Uterus (tissue), 4 donors: ENCODE results near the gene SAMD9. TPM values are rescaled to one million over a fixed set of nuclear protein-coding genes. Genes with fewer than 3 reads are reported as not detected.
"Not testable (repeated sequence)": the region's sequence is repeated elsewhere in the genome, so short reads cannot be mapped to it uniquely, and the experiment has no call there.

Source experiments
- DNase-seq, 2 donors: peaks; one replicate each; pipeline ENCODE4 v3.0.0-alpha.2; 2019 to 2020
- H3K27ac ChIP-seq, 2 donors: fragments of 200-600 bp; sonication (generic); 1 replicate in 1 of 2; 2 replicates in 1 of 2; pipeline ENCODE4 v1.5.1; 2016 to 2018
- H3K27me3 ChIP-seq, 2 donors: fragments of 200-600 bp; sonication (generic); one replicate each; pipeline ENCODE4 v1.5.1; 2018 to 2019; ENCODE audit warnings: control low read depth in 1 of 2
- H3K36me3 ChIP-seq, 2 donors: fragments of 200-600 bp; sonication (generic); one replicate each; pipeline ENCODE4 v1.5.1; 2019; ENCODE audit warnings: control low read depth in 1 of 2
- H3K4me1 ChIP-seq, 2 donors: fragments of 200-600 bp; sonication (generic); one replicate each; pipeline ENCODE4 v1.5.1; 2018 to 2019; ENCODE audit warnings: control low read depth in 1 of 2
- H3K4me3 ChIP-seq, 2 donors: fragments of 200-600 bp; sonication (generic); 1 replicate in 1 of 2; 2 replicates in 1 of 2; pipeline ENCODE4 v1.5.1; 2018 to 2019; ENCODE audit warnings: mild to moderate bottlenecking in 1 of 2
- H3K9me3 ChIP-seq, 2 donors: fragments of 200-600 bp; sonication (generic); one replicate each; pipeline ENCODE4 v1.5.1; 2019; ENCODE audit warnings: control low read depth in 1 of 2
- POLR2A ChIP-seq, 2 donors: fragments of 450-650 bp; IDR thresholded peaks; one replicate each; pipeline ENCODE4 v1.6.1; 2016; ENCODE audit warnings: antibody characterized with exemption in 2 of 2, mild to moderate bottlenecking in 1 of 2, moderate library complexity in 1 of 2
- intact Hi-C: fragments of 100-400 bp; cut with DNase I; formaldehyde crosslinking; loops from one replicate; pipeline ENCODE4 v1.15.1; 2023; ENCODE audit warnings: low total_unique reads
- total RNA-seq, 4 donors: library from RNA; depleted of rRNA in 3 of 4; stranded (reverse); fragments of >200 nt in 3 of 4; gene quantifications; one replicate each; pipeline versions ENCODE4 v1.1.0 to v1.2.4, GENCODE V29; 2014 to 2023
- TF ChIP-seq, protein P1 (sequence below), 4 experiments: fragments of 200-600 bp in 2 of 4; fragments of 450-650 bp in 2 of 4; sonication (generic) in 2 of 4; IDR thresholded peaks; one replicate each; pipeline ENCODE4 v1.5.1; 2016 to 2019; ENCODE audit warnings: antibody characterized with exemption in 4 of 4, mild to moderate bottlenecking in 2 of 4, moderate library complexity in 1 of 4
- donor health status: DM: yes; HTN: yes; CAD: no.

Gene SAMD9
- total RNA-seq, 4 donors from 2014 or later, result 11.6 to 26.5 (median 14.2) TPM

DNA sequence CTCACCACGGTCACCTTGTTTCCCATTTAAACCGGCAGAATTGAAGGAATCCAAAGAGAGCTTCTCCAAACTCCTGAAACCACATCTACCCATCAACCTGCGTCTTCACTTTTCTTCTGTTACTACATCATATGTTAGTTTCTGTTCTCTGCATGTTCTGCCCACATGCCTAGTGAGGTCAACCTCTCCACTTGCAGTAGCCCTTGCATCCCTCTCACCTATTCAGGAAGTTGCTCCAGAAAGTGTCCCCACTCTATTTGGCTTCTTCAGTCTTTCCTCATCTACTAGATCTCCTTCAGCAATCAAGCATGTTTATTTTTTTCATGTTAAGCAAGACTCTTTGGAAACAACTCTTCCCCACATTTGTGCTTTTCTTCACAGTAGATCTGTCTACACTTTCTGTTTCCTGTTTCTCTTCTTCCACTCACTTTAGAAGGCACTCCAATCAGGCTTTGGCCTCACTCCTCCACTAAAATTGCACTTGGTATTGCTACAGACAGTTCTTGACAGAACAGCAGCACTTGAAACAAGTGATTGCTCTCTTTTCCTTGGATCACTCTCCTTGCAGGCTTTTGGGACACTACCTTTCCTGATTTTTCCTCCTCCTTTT lies 22.9 kb upstream of the SAMD9 start:
- no peaks in the 10 kb centered on the region for H3K36me3 ChIP-seq
- no peak overlapping the region for H3K27ac ChIP-seq
- no peaks in the 10 kb centered on the region for H3K27me3 ChIP-seq
- H3K9me3 ChIP-seq, result peaks cover 0 to 8% of the 10 kb centered on the region in 2 donors
- no peak for TF ChIP-seq POLR2A (IDR thresholded peaks at IDR 0.05)
- TF ChIP-seq, protein P1, sequence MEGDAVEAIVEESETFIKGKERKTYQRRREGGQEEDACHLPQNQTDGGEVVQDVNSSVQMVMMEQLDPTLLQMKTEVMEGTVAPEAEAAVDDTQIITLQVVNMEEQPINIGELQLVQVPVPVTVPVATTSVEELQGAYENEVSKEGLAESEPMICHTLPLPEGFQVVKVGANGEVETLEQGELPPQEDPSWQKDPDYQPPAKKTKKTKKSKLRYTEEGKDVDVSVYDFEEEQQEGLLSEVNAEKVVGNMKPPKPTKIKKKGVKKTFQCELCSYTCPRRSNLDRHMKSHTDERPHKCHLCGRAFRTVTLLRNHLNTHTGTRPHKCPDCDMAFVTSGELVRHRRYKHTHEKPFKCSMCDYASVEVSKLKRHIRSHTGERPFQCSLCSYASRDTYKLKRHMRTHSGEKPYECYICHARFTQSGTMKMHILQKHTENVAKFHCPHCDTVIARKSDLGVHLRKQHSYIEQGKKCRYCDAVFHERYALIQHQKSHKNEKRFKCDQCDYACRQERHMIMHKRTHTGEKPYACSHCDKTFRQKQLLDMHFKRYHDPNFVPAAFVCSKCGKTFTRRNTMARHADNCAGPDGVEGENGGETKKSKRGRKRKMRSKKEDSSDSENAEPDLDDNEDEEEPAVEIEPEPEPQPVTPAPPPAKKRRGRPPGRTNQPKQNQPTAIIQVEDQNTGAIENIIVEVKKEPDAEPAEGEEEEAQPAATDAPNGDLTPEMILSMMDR (IDR thresholded peaks at IDR 0.05), result no peak
- intact Hi-C loops, result no loop called here
- no peak for DNase-seq
- H3K4me3 ChIP-seq, result no peak overlapping the region
- no peaks in the 10 kb centered on the region for H3K4me1 ChIP-seq

DNA sequence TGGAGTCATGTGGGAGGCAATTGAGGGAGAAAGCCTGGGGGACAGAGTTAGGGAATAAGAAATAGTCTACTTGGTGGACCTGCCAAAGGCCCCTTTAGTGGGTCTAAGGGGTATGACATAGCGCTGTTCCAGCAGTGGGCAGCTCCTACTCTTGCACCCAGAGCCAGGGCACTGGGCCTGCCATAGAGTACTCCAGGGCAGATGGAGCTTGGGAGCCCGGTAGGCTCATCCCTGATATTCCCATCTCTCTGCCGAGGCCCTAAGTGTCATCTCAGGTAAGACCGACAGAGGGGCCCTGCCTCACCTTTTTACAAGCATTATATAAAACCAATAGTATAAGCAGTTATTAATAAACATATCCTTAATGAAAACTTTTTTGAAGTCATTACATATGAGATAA lies 20.8 kb upstream of the SAMD9 start:
- H3K27ac ChIP-seq, result no peak overlapping the region
- no peaks in the 10 kb centered on the region for H3K4me1 ChIP-seq
- H3K9me3 ChIP-seq, result peaks cover 0 to 13% of the 10 kb centered on the region in 2 donors
- no peaks in the 10 kb centered on the region for H3K27me3 ChIP-seq
- no peaks in the 10 kb centered on the region for H3K36me3 ChIP-seq
- intact Hi-C loops, result no loop called here
- no peak overlapping the region for H3K4me3 ChIP-seq
- DNase-seq, result no peak
- no peak for TF ChIP-seq POLR2A (IDR thresholded peaks at IDR 0.05)
- TF ChIP-seq, protein P1 (IDR thresholded peaks at IDR 0.05), result no peak

- no peak for DNase-seq
- TF ChIP-seq, protein P1 (IDR thresholded peaks at IDR 0.05), result no peak
- no peak for TF ChIP-seq POLR2A (IDR thresholded peaks at IDR 0.05)
- no peak overlapping the region for H3K27ac ChIP-seq
- no peaks in the 10 kb centered on the region for H3K27me3 ChIP-seq
- intact Hi-C loops, result no loop called here
- no peak overlapping the region for H3K4me3 ChIP-seq
- peaks cover 0 to 24% of the 10 kb centered on the region in 2 donors for H3K9me3 ChIP-seq
- no peaks in the 10 kb centered on the region for H3K4me1 ChIP-seq
- no peaks in the 10 kb centered on the region for H3K36me3 ChIP-seq
Measured at GRCh38 chr7:93133005-93133404, 15.2 kb upstream of the SAMD9 start.

GRCh38 chr7:93132216-93132615 lies 14.4 kb upstream of the SAMD9 start:
- H3K4me3 ChIP-seq, result no peak overlapping the region
- TF ChIP-seq, protein P1 (IDR thresholded peaks at IDR 0.05), result no peak
- TF ChIP-seq POLR2A (IDR thresholded peaks at IDR 0.05), result no peak
- intact Hi-C loops, result no loop called here
- H3K27ac ChIP-seq, result no peak overlapping the region
- no peak for DNase-seq
- H3K9me3 ChIP-seq, result peaks cover 0 to 20% of the 10 kb centered on the region in 2 donors
- no peaks in the 10 kb centered on the region for H3K36me3 ChIP-seq
- no peaks in the 10 kb centered on the region for H3K27me3 ChIP-seq
- no peaks in the 10 kb centered on the region for H3K4me1 ChIP-seq

GRCh38 chr7:93126954-93127353 lies 9.2 kb upstream of the SAMD9 start:
- H3K36me3 ChIP-seq, H3K4me3 ChIP-seq, intact Hi-C loops, H3K27ac ChIP-seq, H3K4me1 ChIP-seq, H3K27me3 ChIP-seq, H3K9me3 ChIP-seq, DNase-seq: not testable (repeated sequence)

DNA sequence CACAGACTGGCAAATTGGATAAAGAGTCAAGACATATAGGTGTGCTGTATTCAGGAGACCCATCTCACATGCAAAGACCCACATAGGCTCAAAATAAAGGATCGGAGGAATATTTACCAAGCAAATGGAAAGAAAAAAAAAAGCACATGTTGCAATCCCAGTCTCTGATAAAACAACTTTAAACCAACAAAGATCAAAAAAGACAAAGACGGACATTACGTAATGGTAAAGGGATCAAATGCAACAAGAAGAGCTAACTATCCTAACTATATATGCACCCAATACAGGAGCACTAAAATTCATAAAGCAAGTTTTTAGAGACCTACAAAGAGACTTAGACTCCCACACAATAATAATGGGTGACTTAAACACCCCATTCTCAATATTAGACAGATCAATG lies 5.8 kb upstream of the SAMD9 start:
- H3K36me3 ChIP-seq, H3K27me3 ChIP-seq, H3K9me3 ChIP-seq, H3K4me3 ChIP-seq, DNase-seq, intact Hi-C loops, H3K4me1 ChIP-seq, H3K27ac ChIP-seq: not testable (repeated sequence)
